ENCODE measurements around the gene PRR35. TPM values are rescaled to one million over a fixed set of nuclear protein-coding genes. Genes with fewer than 3 reads are reported as not detected.

PRR35 gene
- total and polyA plus RNA-seq, 7 donors: not detected

GRCh38 chr16:537415-538335, 22.5 kb upstream of the PRR35 start:
- Histone ChIP-seq H3K27me3 (ENCODE audit: insufficient read depth in 3 of 3, low read length in 2 of 3) (no peaks in the 10 kb centered on the region), H3K36me3 (ENCODE audit: insufficient read depth in 1 of 2, low read depth in 1 of 2) (peaks cover 0 to 25% of the 10 kb centered on the region in 2 donors), H3K9me3 (no peaks in the 10 kb centered on the region), H3K4me1 (peaks cover 36% of the 10 kb centered on the region), H3K4me3 (no peak overlapping the region), H3K27ac (no peak overlapping the region)
- ATAC-seq (no peak), DNase-seq (no peak)
- no peak for TF ChIP-seq CTCF (IDR thresholded peaks at IDR 0.05)
- intact Hi-C loops (cut with DNase I): no loop called here
- WGBS, 3 donors: 94 to 97% (median 95%) methylated on average over 60 of the region's 60 CpGs

DNA sequence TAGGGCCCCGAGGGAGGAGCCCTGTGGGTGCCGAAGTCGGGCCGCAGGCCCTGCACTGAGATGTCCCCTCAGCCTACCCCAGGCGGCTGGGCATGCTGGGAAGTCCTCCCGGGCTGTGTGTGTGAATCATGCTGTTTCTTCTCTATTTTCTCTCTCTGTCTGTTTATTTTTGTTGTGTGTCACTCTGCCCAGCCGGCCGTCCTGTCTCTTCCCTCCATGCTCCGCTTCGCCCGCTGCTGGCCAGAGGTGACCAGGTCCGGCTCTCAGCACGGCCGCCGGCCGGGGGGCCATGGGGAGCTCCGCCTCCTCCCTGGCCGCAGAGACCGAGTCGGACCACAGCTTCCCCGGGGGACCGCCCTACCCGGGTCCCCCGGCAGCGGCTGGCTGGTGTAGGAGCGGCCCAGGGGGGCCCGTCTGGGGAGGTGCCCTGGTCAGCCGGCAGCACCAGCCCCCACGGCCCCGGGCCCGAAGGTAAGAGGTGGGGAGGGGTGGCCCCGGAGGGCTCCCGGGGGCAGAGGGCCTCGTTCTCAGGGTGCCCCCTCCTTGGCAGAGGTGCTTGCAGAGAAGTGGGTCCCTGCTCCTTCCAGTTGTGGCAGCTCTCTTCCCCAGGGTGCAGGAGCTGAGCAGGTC, 20.2 kb upstream of the PRR35 start:
- Histone ChIP-seq H3K36me3 (ENCODE audit: insufficient read depth in 1 of 2, low read depth in 1 of 2) (peaks cover 0 to 25% of the 10 kb centered on the region in 2 donors), H3K27me3 (ENCODE audit: insufficient read depth in 3 of 3, low read length in 2 of 3) (no peaks in the 10 kb centered on the region), H3K9me3 (no peaks in the 10 kb centered on the region), H3K4me3 (no peak overlapping the region), H3K27ac (no peak overlapping the region), H3K4me1 (peaks cover 13% of the 10 kb centered on the region)
- no peak for DNase-seq
- 88 to 89% (median 89%) methylated on average over 33 to 34 of the region's 34 CpGs for WGBS, 3 donors
- no peak for TF ChIP-seq CTCF (IDR thresholded peaks at IDR 0.05)
- intact Hi-C loops (cut with DNase I): no loop called here
- no peak for ATAC-seq

GRCh38 chr16:540645-541340, 19.4 kb upstream of the PRR35 start:
- H3K9me3 ChIP-seq: no peaks in the 10 kb centered on the region
- 58 to 72% (median 62%) methylated on average over 25 to 29 of the region's 29 CpGs for WGBS, 3 donors
- DNase-seq: no peak
- no peak overlapping the region for H3K4me3 ChIP-seq
- H3K27me3 ChIP-seq (ENCODE audit: insufficient read depth in 3 of 3, low read length in 2 of 3): no peaks in the 10 kb centered on the region
- no peak for TF ChIP-seq CTCF (IDR thresholded peaks at IDR 0.05)
- H3K4me1 ChIP-seq: peaks cover 7% of the 10 kb centered on the region
- intact Hi-C loops (cut with DNase I): no loop called here
- no peak for ATAC-seq
- no peak overlapping the region for H3K27ac ChIP-seq
- peaks cover 0 to 25% of the 10 kb centered on the region in 2 donors for H3K36me3 ChIP-seq (ENCODE audit: insufficient read depth in 1 of 2, low read depth in 1 of 2)

DNA sequence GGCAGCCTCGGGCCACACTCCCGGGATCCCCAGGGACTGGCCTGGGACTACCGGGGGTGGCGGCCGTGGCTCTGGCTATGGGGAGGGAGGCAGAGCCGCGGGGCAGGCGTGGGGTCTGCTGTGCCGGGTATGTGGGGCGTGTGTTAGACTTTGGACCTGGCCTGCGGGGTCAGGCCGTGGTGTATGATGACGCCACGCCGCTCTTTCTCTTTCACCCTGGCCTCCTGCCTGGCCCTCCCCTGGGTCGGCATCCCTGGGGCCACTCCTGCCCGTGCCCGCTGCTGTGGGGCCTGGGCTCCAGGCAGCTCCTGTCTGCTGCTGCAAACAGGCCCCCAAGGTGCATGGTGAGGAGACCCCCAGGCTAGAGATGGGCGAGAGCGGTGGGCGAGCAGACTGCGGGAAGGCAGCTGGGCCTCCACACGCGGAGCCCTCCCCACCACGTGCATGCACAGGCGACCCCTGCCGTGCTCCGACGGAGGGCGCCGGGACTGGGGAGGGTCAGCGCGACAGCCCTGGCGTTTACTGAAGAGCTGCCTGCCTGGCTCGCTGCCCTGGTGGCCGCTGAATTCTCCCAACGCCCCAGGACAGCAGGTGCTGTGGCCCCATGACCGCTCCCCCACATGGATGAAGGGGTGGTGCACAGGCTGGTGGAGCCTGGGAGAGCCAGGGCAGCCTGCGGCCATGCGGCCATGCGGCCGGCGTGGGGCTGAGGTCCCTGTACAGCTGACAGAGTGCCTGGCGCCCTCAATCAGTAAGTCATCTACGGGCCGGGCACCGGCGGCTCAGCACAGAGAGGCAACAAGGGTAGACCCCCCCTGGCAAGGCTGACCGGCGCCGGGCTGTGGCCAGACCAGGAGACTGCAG, 16.7 kb upstream of the PRR35 start:
- DNase-seq (no peak), ATAC-seq (no peak)
- Histone ChIP-seq H3K9me3 (no peaks in the 10 kb centered on the region), H3K4me3 (no peak overlapping the region), H3K27ac (no peak overlapping the region), H3K4me1 (no peaks in the 10 kb centered on the region), H3K36me3 (ENCODE audit: insufficient read depth in 1 of 2, low read depth in 1 of 2) (peaks cover 0 to 22% of the 10 kb centered on the region in 2 donors), H3K27me3 (ENCODE audit: insufficient read depth in 3 of 3, low read length in 2 of 3) (no peaks in the 10 kb centered on the region)
- 79 to 85% (median 83%) methylated on average over 45 to 51 of the region's 51 CpGs for WGBS, 3 donors
- intact Hi-C loops (cut with DNase I): no loop called here
- no peak for TF ChIP-seq CTCF (IDR thresholded peaks at IDR 0.05)
